ENCODE data around the gene NFIB. TPM values are rescaled to one million over a fixed set of nuclear protein-coding genes. Genes with fewer than 3 reads are reported as not detected.

NFIB gene
- total RNA-seq, 2 experiments from 2014 or later: not detected

GRCh38 chr9:14340994-14341393 is 27.1 kb upstream of the NFIB start:
- Mint-ChIP-seq H3K4me1 (no peaks in the 10 kb centered on the region), H3K27me3 (peaks cover 12% of the 10 kb centered on the region), H3K4me3 (no peak overlapping the region), H3K27ac (no peak overlapping the region), H3K36me3 (ENCODE audit: low read depth) (no peaks in the 10 kb centered on the region), H3K9me3 (no peaks in the 10 kb centered on the region)
- ChIA-PET POLR2A (no interaction called here), CTCF (no interaction called here)
- no peak for DNase-seq

GRCh38 chr9:14340219-14340873 is 26.4 kb upstream of the NFIB start:
- CTCF ChIA-PET: no interaction called here
- no peak overlapping the region for H3K27ac Mint-ChIP-seq
- POLR2A ChIA-PET: no interaction called here
- H3K9me3 Mint-ChIP-seq: no peaks in the 10 kb centered on the region
- no peaks in the 10 kb centered on the region for H3K4me1 Mint-ChIP-seq
- no peak overlapping the region for H3K4me3 Mint-ChIP-seq
- H3K27me3 Mint-ChIP-seq: peaks cover 12% of the 10 kb centered on the region
- no peaks in the 10 kb centered on the region for H3K36me3 Mint-ChIP-seq (ENCODE audit: low read depth)
- DNase-seq: no peak

GRCh38 chr9:14339746-14340145 is 25.8 kb upstream of the NFIB start:
- peaks cover 16% of the 10 kb centered on the region for H3K27me3 Mint-ChIP-seq
- no peaks in the 10 kb centered on the region for H3K36me3 Mint-ChIP-seq (ENCODE audit: low read depth)
- no peak overlapping the region for H3K4me3 Mint-ChIP-seq
- CTCF ChIA-PET: no interaction called here
- DNase-seq: no peak
- no peaks in the 10 kb centered on the region for H3K4me1 Mint-ChIP-seq
- no peak overlapping the region for H3K27ac Mint-ChIP-seq
- no peaks in the 10 kb centered on the region for H3K9me3 Mint-ChIP-seq
- POLR2A ChIA-PET: no interaction called here

- no peak overlapping the region for H3K4me3 Mint-ChIP-seq
- no peaks in the 10 kb centered on the region for H3K9me3 Mint-ChIP-seq
- POLR2A ChIA-PET: no interaction called here
- no peak overlapping the region for H3K27ac Mint-ChIP-seq
- CTCF ChIA-PET: no interaction called here
- H3K36me3 Mint-ChIP-seq (ENCODE audit: low read depth): no peaks in the 10 kb centered on the region
- H3K4me1 Mint-ChIP-seq: no peaks in the 10 kb centered on the region
- DNase-seq: no peak
- peaks cover 22% of the 10 kb centered on the region for H3K27me3 Mint-ChIP-seq
Measured at GRCh38 chr9:14337615-14338014, 23.7 kb upstream of the NFIB start.

- Mint-ChIP-seq H3K4me1 (no peaks in the 10 kb centered on the region), H3K36me3 (ENCODE audit: low read depth) (no peaks in the 10 kb centered on the region), H3K27me3 (peaks cover 16% of the 10 kb centered on the region), H3K4me3 (no peak overlapping the region), H3K9me3 (no peaks in the 10 kb centered on the region), H3K27ac (no peak overlapping the region)
- DNase-seq: no peak
- POLR2A ChIA-PET: no interaction called here
- CTCF ChIA-PET: no interaction called here
Measured at GRCh38 chr9:14336244-14336643, 22.3 kb upstream of the NFIB start.

GRCh38 chr9:14331120-14331519 is 17.2 kb upstream of the NFIB start:
- peaks cover 25% of the 10 kb centered on the region for H3K27me3 Mint-ChIP-seq
- no peaks in the 10 kb centered on the region for H3K9me3 Mint-ChIP-seq
- ChIA-PET CTCF (no interaction called here), POLR2A (no interaction called here)
- no peak overlapping the region for H3K4me3 Mint-ChIP-seq
- DNase-seq: no peak
- no peak overlapping the region for H3K27ac Mint-ChIP-seq
- H3K36me3 Mint-ChIP-seq (ENCODE audit: low read depth): no peaks in the 10 kb centered on the region
- H3K4me1 Mint-ChIP-seq: peaks cover 3% of the 10 kb centered on the region

- no peak for DNase-seq
- POLR2A ChIA-PET: no interaction called here
- H3K9me3 Mint-ChIP-seq: no peaks in the 10 kb centered on the region
- no peak overlapping the region for H3K4me3 Mint-ChIP-seq
- peaks cover 9% of the 10 kb centered on the region for H3K4me1 Mint-ChIP-seq
- CTCF ChIA-PET: no interaction called here
- no peaks in the 10 kb centered on the region for H3K36me3 Mint-ChIP-seq (ENCODE audit: low read depth)
- H3K27ac Mint-ChIP-seq: no peak overlapping the region
- peaks cover 33% of the 10 kb centered on the region for H3K27me3 Mint-ChIP-seq
Measured at GRCh38 chr9:14327036-14327435, 13.1 kb upstream of the NFIB start.

GRCh38 chr9:14326264-14326826 is 12.4 kb upstream of the NFIB start:
- Mint-ChIP-seq H3K4me3 (no peak overlapping the region), H3K27me3 (peaks cover 39% of the 10 kb centered on the region), H3K9me3 (no peaks in the 10 kb centered on the region), H3K4me1 (peaks cover 16% of the 10 kb centered on the region), H3K36me3 (ENCODE audit: low read depth) (no peaks in the 10 kb centered on the region), H3K27ac (no peak overlapping the region)
- ChIA-PET POLR2A (interaction anchor here (0.6 kb wide), 1 partner anchor 419 kb away, joined by 3 read pairs; no protein-coding TSS in a partner anchor), CTCF (interaction anchor here (0.7 kb wide), 1 partner anchor 18 kb away, joined by 4 read pairs; no protein-coding TSS in a partner anchor)
- no peak for DNase-seq

GRCh38 chr9:14325147-14325546 is 11.2 kb upstream of the NFIB start:
- H3K27me3 Mint-ChIP-seq: peaks cover 51% of the 10 kb centered on the region
- POLR2A ChIA-PET: no interaction called here
- DNase-seq: no peak
- H3K9me3 Mint-ChIP-seq: no peaks in the 10 kb centered on the region
- CTCF ChIA-PET: no interaction called here
- no peak overlapping the region for H3K4me3 Mint-ChIP-seq
- peaks cover 26% of the 10 kb centered on the region for H3K4me1 Mint-ChIP-seq
- no peaks in the 10 kb centered on the region for H3K36me3 Mint-ChIP-seq (ENCODE audit: low read depth)
- H3K27ac Mint-ChIP-seq: no peak overlapping the region

- POLR2A ChIA-PET: no interaction called here
- H3K27me3 Mint-ChIP-seq: peaks cover 55% of the 10 kb centered on the region
- CTCF ChIA-PET: no interaction called here
- no peaks in the 10 kb centered on the region for H3K36me3 Mint-ChIP-seq (ENCODE audit: low read depth)
- peaks cover 26% of the 10 kb centered on the region for H3K4me1 Mint-ChIP-seq
- H3K27ac Mint-ChIP-seq: no peak overlapping the region
- no peak overlapping the region for H3K4me3 Mint-ChIP-seq
- DNase-seq: no peak
- H3K9me3 Mint-ChIP-seq: no peaks in the 10 kb centered on the region
Measured at GRCh38 chr9:14323985-14324650, 10.2 kb upstream of the NFIB start.

GRCh38 chr9:14323083-14323971 is 9.4 kb upstream of the NFIB start:
- Mint-ChIP-seq H3K27me3 (peaks cover 62% of the 10 kb centered on the region), H3K4me1 (peaks cover 26% of the 10 kb centered on the region), H3K27ac (peak overlapping the region; percentile 5), H3K36me3 (ENCODE audit: low read depth) (no peaks in the 10 kb centered on the region), H3K4me3 (peak overlapping the region; percentile 72), H3K9me3 (no peaks in the 10 kb centered on the region)
- no peak for DNase-seq
- ChIA-PET POLR2A (no interaction called here), CTCF (no interaction called here)

GRCh38 chr9:14322211-14323082 is 8.5 kb upstream of the NFIB start:
- peak overlapping the region; percentile 65 for H3K27ac Mint-ChIP-seq
- no peaks in the 10 kb centered on the region for H3K9me3 Mint-ChIP-seq
- peak overlapping the region; percentile 72 for H3K4me3 Mint-ChIP-seq
- H3K27me3 Mint-ChIP-seq: peaks cover 63% of the 10 kb centered on the region
- ChIA-PET POLR2A (no interaction called here), CTCF (no interaction called here)
- H3K4me1 Mint-ChIP-seq: peaks cover 29% of the 10 kb centered on the region
- H3K36me3 Mint-ChIP-seq (ENCODE audit: low read depth): no peaks in the 10 kb centered on the region
- DNase-seq: peak; percentile 88

Measured in activated CD4-positive, alpha-beta memory T cell treated with anti-CD3 and anti-CD28 coated beads, Interleukin-2, amount 10 ng/mL, durations not matched to agents 7 days and 5 days (primary cell).